ENCODE data around the gene C2.
"Not testable (repeated sequence)": the region's sequence is repeated elsewhere in the genome, so short reads cannot be mapped to it uniquely, and the experiment has no call there.

C2 gene

GRCh38 chr6:31906122-31906521 lies 21.4 kb upstream of the C2 start:
- no peak overlapping the region for H3K27ac ChIP-seq
- TF ChIP-seq, protein P1, sequence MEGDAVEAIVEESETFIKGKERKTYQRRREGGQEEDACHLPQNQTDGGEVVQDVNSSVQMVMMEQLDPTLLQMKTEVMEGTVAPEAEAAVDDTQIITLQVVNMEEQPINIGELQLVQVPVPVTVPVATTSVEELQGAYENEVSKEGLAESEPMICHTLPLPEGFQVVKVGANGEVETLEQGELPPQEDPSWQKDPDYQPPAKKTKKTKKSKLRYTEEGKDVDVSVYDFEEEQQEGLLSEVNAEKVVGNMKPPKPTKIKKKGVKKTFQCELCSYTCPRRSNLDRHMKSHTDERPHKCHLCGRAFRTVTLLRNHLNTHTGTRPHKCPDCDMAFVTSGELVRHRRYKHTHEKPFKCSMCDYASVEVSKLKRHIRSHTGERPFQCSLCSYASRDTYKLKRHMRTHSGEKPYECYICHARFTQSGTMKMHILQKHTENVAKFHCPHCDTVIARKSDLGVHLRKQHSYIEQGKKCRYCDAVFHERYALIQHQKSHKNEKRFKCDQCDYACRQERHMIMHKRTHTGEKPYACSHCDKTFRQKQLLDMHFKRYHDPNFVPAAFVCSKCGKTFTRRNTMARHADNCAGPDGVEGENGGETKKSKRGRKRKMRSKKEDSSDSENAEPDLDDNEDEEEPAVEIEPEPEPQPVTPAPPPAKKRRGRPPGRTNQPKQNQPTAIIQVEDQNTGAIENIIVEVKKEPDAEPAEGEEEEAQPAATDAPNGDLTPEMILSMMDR (conservative IDR thresholded peaks at IDR 0.05) = no peak
- no peak for TF ChIP-seq ZFX (IDR thresholded peaks at IDR 0.05)

DNA sequence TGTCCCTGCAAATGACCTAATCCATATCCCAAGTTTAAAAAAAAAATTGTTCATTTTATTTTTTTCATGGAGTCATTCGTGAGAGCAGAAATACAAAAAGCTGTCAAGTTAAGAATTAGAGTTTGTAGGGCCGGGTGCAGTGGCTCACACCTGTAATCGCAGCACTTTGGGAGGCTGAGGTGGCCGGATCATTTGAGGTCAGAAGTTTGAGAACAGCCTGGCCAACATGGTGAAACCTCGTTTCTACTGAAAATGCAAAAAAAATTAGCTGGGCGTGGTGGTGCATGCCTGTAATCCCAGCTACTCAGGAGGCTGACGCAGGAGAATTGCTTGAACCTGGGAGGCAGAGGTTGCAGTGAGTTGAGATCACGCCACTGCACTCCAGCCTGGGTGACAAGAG lies 20.8 kb upstream of the C2 start:
- H3K27ac ChIP-seq = not testable (repeated sequence)

DNA sequence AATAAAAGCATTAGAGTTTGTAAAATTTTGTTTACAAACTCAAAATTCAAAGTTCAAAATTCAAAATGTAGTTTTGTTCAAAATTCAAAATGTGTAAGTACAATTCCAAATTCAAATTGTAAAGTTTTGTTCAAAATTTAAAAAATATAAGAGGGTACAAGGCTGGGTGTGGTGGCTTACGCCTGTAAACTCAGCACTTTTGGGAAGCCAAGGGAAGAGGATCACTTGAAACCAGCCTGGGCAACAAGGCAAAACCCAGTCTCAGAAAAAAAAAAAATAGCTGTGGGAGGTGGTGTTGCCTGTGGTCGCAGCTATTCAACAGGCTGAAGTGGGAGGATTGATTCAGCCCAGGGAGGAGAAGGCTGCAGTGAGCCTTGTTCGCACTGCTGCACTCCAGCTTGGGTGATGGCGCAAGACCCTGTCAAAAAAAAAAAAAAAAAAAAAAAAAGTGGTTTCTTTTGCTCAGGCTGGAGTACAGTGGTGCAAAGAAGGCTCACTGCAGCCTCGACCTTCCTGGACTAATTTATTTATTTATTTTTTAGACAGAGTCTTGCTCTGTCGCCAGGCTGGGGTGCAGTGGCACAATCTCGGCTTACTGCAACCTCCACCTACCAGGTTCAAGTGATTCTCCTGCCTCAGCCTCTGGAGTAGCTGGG lies 20.2 kb upstream of the C2 start:
- no peak for TF ChIP-seq ZFX (IDR thresholded peaks at IDR 0.05)
- TF ChIP-seq, protein P1 (conservative IDR thresholded peaks at IDR 0.05) = no peak
- H3K27ac ChIP-seq = no peak overlapping the region

GRCh38 chr6:31908255-31908654 lies 19.3 kb upstream of the C2 start:
- H3K27ac ChIP-seq = not testable (repeated sequence)

DNA sequence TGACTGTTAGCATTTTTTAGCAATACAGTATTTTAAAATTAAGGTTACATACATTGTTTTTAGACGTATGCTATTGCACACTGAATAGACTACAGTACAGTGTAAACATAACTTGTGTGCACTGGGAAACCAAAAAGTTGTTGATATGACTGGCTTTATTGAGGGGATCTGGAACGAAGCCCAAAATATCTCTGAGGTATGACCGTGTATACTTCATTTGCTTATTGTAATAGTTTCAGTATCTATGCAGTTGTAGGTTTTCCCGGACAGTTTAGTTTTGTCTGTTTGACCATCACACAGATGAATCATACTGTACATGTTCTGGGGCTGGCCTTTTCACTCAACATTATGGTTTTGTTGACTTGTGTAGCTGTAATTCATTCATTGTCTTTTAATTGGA lies 18.7 kb upstream of the C2 start:
- no peak overlapping the region for H3K27ac ChIP-seq
- TF ChIP-seq, protein P1 (conservative IDR thresholded peaks at IDR 0.05) = no peak
- TF ChIP-seq ZFX (IDR thresholded peaks at IDR 0.05) = no peak

GRCh38 chr6:31909298-31909697 lies 18.2 kb upstream of the C2 start:
- H3K27ac ChIP-seq = not testable (repeated sequence)

DNA sequence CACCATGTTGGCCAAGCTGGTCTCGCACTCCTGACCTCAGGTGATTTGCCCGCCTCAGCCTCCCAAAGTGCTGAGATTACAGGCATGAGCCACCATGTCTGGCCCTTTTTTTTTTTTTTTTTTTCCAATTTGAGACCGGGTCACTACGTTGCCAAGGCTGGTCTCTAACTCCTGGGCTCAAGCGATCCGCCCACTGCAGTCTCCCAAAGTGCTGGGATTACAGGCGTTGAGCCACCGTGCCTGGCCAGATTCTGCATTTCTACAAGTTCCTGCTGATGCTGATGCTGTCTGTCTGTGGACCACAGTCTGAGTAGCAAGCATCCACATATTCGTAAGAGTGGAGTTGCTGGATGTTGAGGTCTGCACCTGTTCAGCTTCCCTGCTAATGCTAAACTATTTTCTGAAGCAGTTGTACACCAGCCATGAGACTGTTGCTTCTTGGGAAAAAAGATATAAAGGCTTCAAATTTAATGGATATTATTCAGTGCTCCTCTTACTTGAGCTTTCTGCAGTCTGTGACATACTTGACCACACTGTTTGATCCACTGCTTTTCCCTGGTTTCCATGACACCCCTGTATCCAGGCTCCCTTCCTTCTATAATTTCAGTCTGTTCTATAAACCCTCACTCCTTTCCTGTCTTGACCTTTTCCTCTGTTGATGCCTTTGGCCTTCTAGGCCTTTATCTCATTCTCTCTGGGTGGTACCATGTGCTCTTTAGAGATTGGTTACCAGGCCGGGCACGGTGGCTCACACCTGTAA lies 15.5 kb upstream of the C2 start:
- TF ChIP-seq ZFX (IDR thresholded peaks at IDR 0.05) = no peak
- TF ChIP-seq, protein P1 (conservative IDR thresholded peaks at IDR 0.05) = no peak
- no peak overlapping the region for H3K27ac ChIP-seq

DNA sequence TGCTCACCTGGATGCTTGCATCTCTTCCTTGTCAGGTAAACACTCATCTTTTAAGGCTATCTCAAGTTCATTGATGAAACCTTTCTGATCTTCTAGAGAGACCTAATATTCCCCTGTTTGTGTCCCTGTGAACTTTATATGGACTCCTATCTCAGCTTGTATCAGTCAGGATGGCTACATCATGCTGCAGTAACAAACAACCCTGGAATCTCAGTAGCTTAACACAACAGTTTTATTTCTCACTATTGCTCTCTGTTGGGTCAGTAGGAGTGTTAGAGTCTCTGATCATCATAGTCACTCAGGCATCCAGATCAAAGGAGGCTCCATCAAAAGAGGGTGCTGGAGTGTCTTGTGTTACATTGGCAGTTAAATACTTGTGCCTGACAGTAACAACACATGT lies 12.2 kb upstream of the C2 start:
- TF ChIP-seq ZFX (IDR thresholded peaks at IDR 0.05) = no peak
- TF ChIP-seq, protein P1 (conservative IDR thresholded peaks at IDR 0.05) = no peak; the same call in 1 of the 2 replicates
- no peak overlapping the region for H3K27ac ChIP-seq

- no peak overlapping the region for H3K27ac ChIP-seq
- TF ChIP-seq, protein P1 (conservative IDR thresholded peaks at IDR 0.05) = no peak
- TF ChIP-seq ZFX (IDR thresholded peaks at IDR 0.05) = no peak
Observed at GRCh38 chr6:31915756-31916155, 11.8 kb upstream of the C2 start.
